HEK293T (cell line): ENCODE data around the gene TBC1D19.
"Not testable (repeated sequence)": the region's sequence is repeated elsewhere in the genome, so short reads cannot be mapped to it uniquely, and the experiment has no call there.

ENCODE experiments used
- CTCF ChIA-PET: fragments of 350-600 bp; formaldehyde crosslinking; extraction: SDS; loops from one replicate; lab custom pipeline; 2021; ENCODE audit warnings: antibody characterized with exemption, inconsistent platforms; lab: Yijun Ruan, JAX
- POLR2A ChIA-PET: fragments of 350-600 bp; formaldehyde crosslinking; extraction: SDS; loops from one replicate; lab custom pipeline; 2020; ENCODE audit warnings: antibody characterized with exemption, inconsistent platforms; lab: Yijun Ruan, JAX
- DNase-seq: peaks from one replicate; pipeline ENCODE4 v3.0.0; 2012; ENCODE audit warnings: mixed read lengths; ENCODE audit errors: extremely low spot score
- ARNT ChIP-seq: fragments of 450-650 bp; IDR thresholded peaks from 2 replicates; pipeline ENCODE4 v1.6.1; 2017; ENCODE audit warnings: mild to moderate bottlenecking
- BHLHE40 ChIP-seq: fragments of 450-650 bp; IDR thresholded peaks from 2 replicates; pipeline ENCODE4 v1.6.1; 2016; ENCODE audit warnings: mild to moderate bottlenecking, moderate library complexity, borderline replicate concordance
- CTBP1 ChIP-seq: fragments of 450-650 bp; IDR thresholded peaks from 2 replicates; pipeline ENCODE4 v1.6.1; 2016; ENCODE audit warnings: borderline replicate concordance
- ELF4 ChIP-seq: fragments of 450-650 bp; IDR thresholded peaks from 2 replicates; pipeline ENCODE4 v1.6.1; 2017; ENCODE audit warnings: antibody characterized with exemption
- FOXA1 ChIP-seq: fragments of 450-650 bp; IDR thresholded peaks from 2 replicates; pipeline ENCODE4 v1.6.1; 2016; ENCODE audit warnings: mild to moderate bottlenecking
- FOXK2 ChIP-seq: fragments of 450-650 bp; IDR thresholded peaks from 2 replicates; pipeline ENCODE4 v1.6.1; 2016; ENCODE audit warnings: mild to moderate bottlenecking
- FOXM1 ChIP-seq: fragments of 450-650 bp; IDR thresholded peaks from 2 replicates; pipeline ENCODE4 v1.6.1; 2017; ENCODE audit warnings: mild to moderate bottlenecking, borderline replicate concordance
- HDGF ChIP-seq: fragments of 450-650 bp; IDR thresholded peaks from 2 replicates; pipeline ENCODE4 v1.6.1; 2017; ENCODE audit warnings: antibody characterized with exemption, borderline replicate concordance
- L3MBTL2 ChIP-seq: fragments of 450-650 bp; conservative IDR thresholded peaks from 2 replicates; pipeline ENCODE4 v1.6.1; 2016; ENCODE audit warnings: mild to moderate bottlenecking
- LEF1 ChIP-seq: fragments of 450-650 bp; IDR thresholded peaks from 2 replicates; pipeline ENCODE4 v1.6.1; 2017; ENCODE audit warnings: mild to moderate bottlenecking, borderline replicate concordance
- NFRKB ChIP-seq: fragments of 450-650 bp; IDR thresholded peaks from 2 replicates; pipeline ENCODE4 v1.6.1; 2016; ENCODE audit warnings: mild to moderate bottlenecking, moderate library complexity
- PKNOX1 ChIP-seq: fragments of 450-650 bp; IDR thresholded peaks from 2 replicates; pipeline ENCODE4 v1.6.1; 2016
- SP1 ChIP-seq: fragments of 450-650 bp; IDR thresholded peaks from 2 replicates; pipeline ENCODE4 v1.6.1; 2017
- SUZ12 ChIP-seq: fragments of 450-650 bp; IDR thresholded peaks from 2 replicates; pipeline ENCODE4 v1.6.1; 2016; ENCODE audit warnings: mild to moderate bottlenecking
- TARDBP ChIP-seq: fragments of 450-650 bp; IDR thresholded peaks from 2 replicates; pipeline ENCODE4 v1.6.1; 2016
- ZNF384 ChIP-seq: fragments of 450-650 bp; IDR thresholded peaks from 2 replicates; pipeline ENCODE4 v1.6.1; 2016

The TBC1D19 gene

GRCh38 chr4:26583865-26584652 lies at the start of gene TBC1D19:
TSS of gene TBC1D19 (plus strand) at chr4:26584084. CDS start at chr4:26584194, 110 bp downstream.
- POLR2A ChIA-PET: interaction anchor here (0.6 to 2.0 kb wide), 13 partner anchors 9 to 254 kb away, joined by 3 to 10 read pairs (median 5); no protein-coding TSS in a partner anchor
- DNase-seq: peak; percentile 77
- CTCF ChIA-PET: interaction anchor here (0.6 to 1.2 kb wide), 3 partner anchors 15 to 145 kb away, joined by 3 to 5 read pairs (median 3); no protein-coding TSS in a partner anchor
- TF ChIP-seq L3MBTL2 (peak; percentile 39; the same call in 1 of the 2 replicates), FOXM1 (peak; percentile 22; the same call in 1 of the 2 replicates), HDGF (no peak), CTBP1 (peak; percentile 59; the same call in 1 of the 2 replicates)

GRCh38 chr4:26542991-26543390 lies 40.9 kb upstream of the TBC1D19 start:
- DNase-seq: no peak
- CTCF ChIA-PET: no interaction called here
- POLR2A ChIA-PET: no interaction called here
- TF ChIP-seq ELF4 (no peak), SUZ12 (no peak), L3MBTL2 (no peak), FOXM1 (no peak), BHLHE40 (no peak), PKNOX1 (no peak), LEF1 (no peak), ARNT (no peak), SP1 (no peak), FOXA1 (no peak), TARDBP (no peak), FOXK2 (no peak), HDGF (no peak), CTBP1 (no peak)

GRCh38 chr4:26544421-26544820 lies 39.5 kb upstream of the TBC1D19 start:
- ChIA-PET POLR2A (no interaction called here), CTCF (no interaction called here)
- no peak for TF ChIP-seq PKNOX1
- TF ChIP-seq L3MBTL2: no peak
- TF ChIP-seq ZNF384: no peak
- TF ChIP-seq FOXA1: no peak
- no peak for TF ChIP-seq ARNT
- no peak for TF ChIP-seq FOXK2
- TF ChIP-seq ELF4: no peak
- no peak for TF ChIP-seq CTBP1
- TF ChIP-seq TARDBP: no peak
- TF ChIP-seq SUZ12: no peak
- TF ChIP-seq HDGF: no peak
- no peak for TF ChIP-seq FOXM1
- no peak for DNase-seq

GRCh38 chr4:26548379-26548778 lies 35.5 kb upstream of the TBC1D19 start:
- POLR2A ChIA-PET, DNase-seq, CTCF ChIA-PET: not testable (repeated sequence)

GRCh38 chr4:26557164-26557563 lies 26.7 kb upstream of the TBC1D19 start:
- TF ChIP-seq FOXK2 (no peak), LEF1 (no peak), BHLHE40 (no peak)
- POLR2A ChIA-PET: no interaction called here
- DNase-seq: no peak
- CTCF ChIA-PET: no interaction called here

GRCh38 chr4:26558166-26558895 lies 25.6 kb upstream of the TBC1D19 start:
- no peak for TF ChIP-seq LEF1
- TF ChIP-seq BHLHE40: no peak
- no peak for TF ChIP-seq ELF4
- TF ChIP-seq L3MBTL2: no peak
- TF ChIP-seq TARDBP: no peak
- ChIA-PET POLR2A (no interaction called here), CTCF (no interaction called here)
- DNase-seq: no peak

- POLR2A ChIA-PET: interaction anchor here (1.1 kb wide), 1 partner anchor 18 kb away, joined by 5 read pairs; the partner anchor contains the start of gene TBC1D19
These were observed 17.8 kb upstream of the TBC1D19 start for GRCh38 chr4:26566133-26566532.

More at GRCh38 chr4:26566133-26566532, 17.8 kb upstream of the TBC1D19 start:
- TF ChIP-seq LEF1 (no peak), BHLHE40 (no peak), ARNT (no peak), CTBP1 (no peak), SUZ12 (no peak), PKNOX1 (no peak), HDGF (no peak), NFRKB (no peak), FOXA1 (no peak), L3MBTL2 (no peak), SP1 (no peak), ZNF384 (no peak), FOXK2 (no peak), TARDBP (no peak), FOXM1 (no peak), ELF4 (no peak)
- CTCF ChIA-PET: interaction anchor here (0.6 kb wide), 1 partner anchor 84 kb away, joined by 3 read pairs; no protein-coding TSS in a partner anchor
- no peak for DNase-seq
